HepG2 (cell line): ENCODE measurements around the gene PLXNA4. TPM values are rescaled to one million over a fixed set of nuclear protein-coding genes. Genes with fewer than 3 reads are reported as not detected.

Experiments used
- ATAC-seq: fragments of 200-7000 bp; cut with Tn5 transposase; 3 replicates; pipeline ENCODE4 v1.9.1; 2020; ENCODE audit warnings: mild to moderate bottlenecking, moderate library complexity
- BruUV-seq: library from RNA; stranded (reverse); fragments of 400-500 nt; replicated peaks from 2 replicates; lab custom pipeline; 2021; lab: Mats Ljungman, UMichigan
- CTCF ChIA-PET: fragments of 300-600 bp; formaldehyde crosslinking; extraction: SDS; loops from one replicate; lab custom pipeline; 2021; ENCODE audit warnings: low total read pairs, inconsistent platforms, low intra/inter-chr PET ratio; lab: Yijun Ruan, JAX
- POLR2A ChIA-PET: fragments of 350-600 bp; sonication (Branson Sonifier 250); formaldehyde crosslinking; loops from one replicate; lab custom pipeline; 2020; ENCODE audit warnings: antibody characterized with exemption, inconsistent platforms; lab: Yijun Ruan, JAX
- DNase-seq: peaks from one replicate; pipeline ENCODE4 v3.0.0-alpha.2; 2015; ENCODE audit warnings: low spot score
- FAIRE-seq: peaks from 3 replicates; lab custom pipeline; 2011; peaks lifted over from hg19 to GRCh38; lab: Jason Lieb, UNC
- H2AFZ ChIP-seq: one replicate; pipeline ENCODE4 v1.6.1; 2011; ENCODE audit warnings: low read length, inconsistent platforms
- H3K27ac ChIP-seq: fragments of 300-600 bp; 3 replicates; pipeline ENCODE4 v1.8.0; 2011; ENCODE audit warnings: mixed run types, mild to moderate bottlenecking, mixed read lengths, low read length, inconsistent platforms; ENCODE audit not compliant: insufficient read depth; ENCODE audit errors: extremely low read length
- H3K27me3 ChIP-seq, 2 experiments: fragments of 200-600 bp in 1 of 2; 2 replicates in 1 of 2; 3 replicates in 1 of 2; pipeline versions ENCODE4 v1.6.0 to v1.8.0; 2011; ENCODE audit warnings: low read length in 2 of 2, mild to moderate bottlenecking in 2 of 2, moderate library complexity in 2 of 2, inconsistent platforms in 1 of 2; ENCODE audit not compliant: insufficient read depth in 2 of 2, control insufficient read depth in 1 of 2
- H3K36me3 ChIP-seq, 2 experiments: fragments of 200-600 bp in 1 of 2; replicated peaks in 1 of 2; 2 replicates in 1 of 2; 3 replicates in 1 of 2; pipeline versions ENCODE4 v1.5.1 to v1.8.0; 2011; ENCODE audit warnings: low read length in 2 of 2, inconsistent platforms in 1 of 2; ENCODE audit not compliant: insufficient read depth in 2 of 2, control insufficient read depth in 1 of 2
- H3K4me1 ChIP-seq: 2 replicates; pipeline ENCODE4 v1.5.1; 2012; ENCODE audit warnings: low read length, inconsistent platforms; ENCODE audit not compliant: insufficient read depth
- H3K4me2 ChIP-seq: 2 replicates; pipeline ENCODE4 v1.6.0; 2011; ENCODE audit warnings: low read depth, low read length, inconsistent platforms
- H3K4me3 ChIP-seq, 3 experiments: fragments of 200-600 bp in 1 of 3; sonication (generic), shearing (Covaris generic) in 1 of 3; replicated peaks in 1 of 3; 2 replicates each; pipeline ENCODE4 v1.5.1; 2011 to 2016; ENCODE audit warnings: low read length in 3 of 3, inconsistent platforms in 2 of 3, low read depth in 2 of 3, mild to moderate bottlenecking in 2 of 3, control low read depth in 1 of 3, mixed read lengths in 1 of 3; ENCODE audit not compliant: insufficient read depth in 1 of 3
- H3K79me2 ChIP-seq: one replicate; pipeline ENCODE4 v1.6.1; 2011; ENCODE audit warnings: low read length, inconsistent platforms; ENCODE audit not compliant: insufficient read depth
- H3K9ac ChIP-seq: 2 replicates; pipeline ENCODE4 v1.6.0; 2011; ENCODE audit warnings: mild to moderate bottlenecking, low read depth, low read length, inconsistent platforms; ENCODE audit not compliant: insufficient read depth
- H3K9me3 ChIP-seq: 2 replicates; pipeline ENCODE4 v1.5.1; 2012; ENCODE audit warnings: mild to moderate bottlenecking, low read length
- H4K20me1 ChIP-seq: 2 replicates; pipeline ENCODE4 v1.6.0; 2011; ENCODE audit warnings: inconsistent platforms, mild to moderate bottlenecking, low read length, moderate library complexity; ENCODE audit not compliant: insufficient read depth
- ATM ChIP-seq: fragments of 450-650 bp; IDR thresholded peaks from 2 replicates; pipeline ENCODE4 v1.7.1; 2017; ENCODE audit warnings: mild to moderate bottlenecking, borderline replicate concordance
- HDAC2 ChIP-seq: sonication (generic); formaldehyde crosslinking; IDR thresholded peaks from 2 replicates; pipeline ENCODE4 v1.4.0; 2020; ENCODE audit warnings: missing genetic modification reagents
- HHEX ChIP-seq: IDR thresholded peaks from 2 replicates; pipeline ENCODE4 v1.6.1; 2016; ENCODE audit warnings: control low read depth
- JUND ChIP-seq: sonication (generic); formaldehyde crosslinking; IDR thresholded peaks from 2 replicates; pipeline ENCODE4 v1.8.0; 2022; ENCODE audit warnings: mild to moderate bottlenecking, missing genetic modification reagents
- KLF12 ChIP-seq: sonication (generic); formaldehyde crosslinking; IDR thresholded peaks from 2 replicates; pipeline ENCODE4 v1.4.0; 2020; ENCODE audit warnings: missing genetic modification reagents, borderline replicate concordance
- NFYB ChIP-seq: sonication (generic); formaldehyde crosslinking; IDR thresholded peaks from 2 replicates; pipeline ENCODE4 v1.4.0; 2020; ENCODE audit warnings: missing genetic modification reagents
- NR2F2 ChIP-seq: IDR thresholded peaks from 2 replicates; pipeline ENCODE4 v1.6.1; 2012; ENCODE audit warnings: low read depth, inconsistent platforms, borderline replicate concordance
- REXO4 ChIP-seq: sonication (generic); formaldehyde crosslinking; IDR thresholded peaks from 2 replicates; pipeline ENCODE4 v1.8.0; 2022; ENCODE audit warnings: missing genetic modification reagents, mild to moderate bottlenecking, borderline replicate concordance
- RORA ChIP-seq: sonication (generic); formaldehyde crosslinking; IDR thresholded peaks from 2 replicates; pipeline ENCODE4 v1.5.0; 2020; ENCODE audit warnings: mild to moderate bottlenecking, missing genetic modification reagents, moderate library complexity
- SIN3B ChIP-seq: fragments of 150-350 bp; IDR thresholded peaks from 2 replicates; pipeline ENCODE4 v1.6.1; 2014; ENCODE audit warnings: low read length
- SNAI1 ChIP-seq: sonication (generic); formaldehyde crosslinking; IDR thresholded peaks from 2 replicates; pipeline ENCODE4 v1.5.0; 2020; ENCODE audit warnings: mild to moderate bottlenecking, missing genetic modification reagents, borderline replicate concordance
- YY1 ChIP-seq: IDR thresholded peaks from 2 replicates; pipeline ENCODE4 v1.6.1; 2011; ENCODE audit warnings: low read length, low read depth, moderate library complexity, mild to moderate bottlenecking; ENCODE audit not compliant: insufficient read depth, insufficient replicate concordance
- ZNF282 ChIP-seq: fragments of 450-650 bp; IDR thresholded peaks from 2 replicates; pipeline ENCODE4 v1.6.1; 2018; ENCODE audit not compliant: partially characterized antibody
- ZNF572 ChIP-seq: sonication (generic); formaldehyde crosslinking; IDR thresholded peaks from 2 replicates; pipeline ENCODE4 v1.5.1; 2020; ENCODE audit warnings: mild to moderate bottlenecking, missing genetic modification reagents
- ZNF580 ChIP-seq: IDR thresholded peaks from 2 replicates; pipeline ENCODE4 v1.6.1; 2016; ENCODE audit warnings: low read depth, borderline replicate concordance
- ZNF607 ChIP-seq: sonication (generic); formaldehyde crosslinking; IDR thresholded peaks from 2 replicates; pipeline ENCODE4 v1.5.1; 2020; ENCODE audit warnings: missing genetic modification reagents, mild to moderate bottlenecking, borderline replicate concordance
- ZSCAN21 ChIP-seq: sonication (generic); formaldehyde crosslinking; IDR thresholded peaks from 2 replicates; pipeline ENCODE4 v1.8.0; 2022; ENCODE audit warnings: mild to moderate bottlenecking, missing genetic modification reagents, moderate library complexity, borderline replicate concordance
- WGBS: methylation state at CpG from one replicate; pipeline ENCODE4 v1.1.6; 2017; ENCODE audit warnings: low lambda C conversion rate; 5-methylcytosine and 5-hydroxymethylcytosine counted together
- in situ Hi-C: cut with HindIII; loops from 2 replicates; pipeline ENCODE4 v1.10.0; 2017; ENCODE audit warnings: low pct_unique_long_range_greater_than_20kb; ENCODE audit not compliant: extremely low pct_ligation_motif_present
- intact Hi-C: fragments of 100-400 bp; cut with micrococcal nuclease; formaldehyde crosslinking; loops from one replicate; pipeline ENCODE4 v1.10.0; 2022; ENCODE audit not compliant: unreplicated experiment
- polyA plus RNA-seq, 8 experiments: library from polyadenylated mRNA; depleted of rRNA in 3 of 8; stranded (reverse) in 7 of 8; unstranded in 1 of 8; fragments of >200 nt; fragmentation: Illumina TruSeq in 4 of 8; extraction: Trizol in 4 of 8; gene quantifications; 2 replicates each; pipeline versions ENCODE4 v1.2.1 to v1.2.3, GENCODE V29; 2011 to 2016; ENCODE audit warnings: low read depth in 4 of 8, missing spikeins in 1 of 8, mixed read lengths in 1 of 8; ENCODE audit not compliant: insufficient read depth in 1 of 8
- total RNA-seq, 5 experiments: library from RNA; depleted of rRNA; stranded (reverse); fragments of >200 nt; fragmentation: Illumina TruSeq; extraction: Trizol; gene quantifications; 2 replicates each; pipeline ENCODE4 v1.2.3, GENCODE V29; 2016; ENCODE audit warnings: low read depth in 1 of 5
- TF ChIP-seq, protein P1 (sequence below): sonication (generic); formaldehyde crosslinking; IDR thresholded peaks from 2 replicates; pipeline ENCODE4 v1.5.0; 2020; ENCODE audit warnings: missing genetic modification reagents
- TF ChIP-seq, protein P2 (sequence below): fragments of 450-650 bp; IDR thresholded peaks from 2 replicates; pipeline ENCODE4 v1.6.1; 2017; ENCODE audit warnings: mild to moderate bottlenecking
- TF ChIP-seq, protein P3 (sequence below): sonication (generic); formaldehyde crosslinking; IDR thresholded peaks from 2 replicates; pipeline ENCODE4 v1.4.0; 2020; ENCODE audit warnings: mild to moderate bottlenecking, missing genetic modification reagents

Gene PLXNA4
- total and polyA plus RNA-seq, 2 of the 13 experiments (the other 11 are each of a cell fraction or from before 2014, with no cell fraction given) = 0.01 to 0.04 TPM

GRCh38 chr7:132125096-132125495, 451.2 kb downstream of the PLXNA4 start (continued):
- TF ChIP-seq RORA (CRISPR knock-in tag) (no peak), JUND (no peak), ZNF282 (no peak), HHEX (no peak), SNAI1 (CRISPR knock-in tag) (no peak)
- TF ChIP-seq, protein P1, sequence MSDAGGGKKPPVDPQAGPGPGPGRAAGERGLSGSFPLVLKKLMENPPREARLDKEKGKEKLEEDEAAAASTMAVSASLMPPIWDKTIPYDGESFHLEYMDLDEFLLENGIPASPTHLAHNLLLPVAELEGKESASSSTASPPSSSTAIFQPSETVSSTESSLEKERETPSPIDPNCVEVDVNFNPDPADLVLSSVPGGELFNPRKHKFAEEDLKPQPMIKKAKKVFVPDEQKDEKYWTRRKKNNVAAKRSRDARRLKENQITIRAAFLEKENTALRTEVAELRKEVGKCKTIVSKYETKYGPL = no peak

- WGBS = 21% methylated on average over 6 of the region's 6 CpGs
- CTCF ChIA-PET = no interaction called here
- TF ChIP-seq ZSCAN21 (CRISPR knock-in tag) (no peak), NFYB (CRISPR knock-in tag) (no peak), HDAC2 (CRISPR knock-in tag) (no peak), ZNF607 (CRISPR knock-in tag) (no peak), YY1 (no peak), ZNF572 (CRISPR knock-in tag) (no peak), SIN3B (no peak), ZNF580 (CRISPR knock-in tag) (no peak), NR2F2 (no peak), ATM (no peak), KLF12 (CRISPR knock-in tag) (no peak), REXO4 (no peak)
- TF ChIP-seq, protein P2, sequence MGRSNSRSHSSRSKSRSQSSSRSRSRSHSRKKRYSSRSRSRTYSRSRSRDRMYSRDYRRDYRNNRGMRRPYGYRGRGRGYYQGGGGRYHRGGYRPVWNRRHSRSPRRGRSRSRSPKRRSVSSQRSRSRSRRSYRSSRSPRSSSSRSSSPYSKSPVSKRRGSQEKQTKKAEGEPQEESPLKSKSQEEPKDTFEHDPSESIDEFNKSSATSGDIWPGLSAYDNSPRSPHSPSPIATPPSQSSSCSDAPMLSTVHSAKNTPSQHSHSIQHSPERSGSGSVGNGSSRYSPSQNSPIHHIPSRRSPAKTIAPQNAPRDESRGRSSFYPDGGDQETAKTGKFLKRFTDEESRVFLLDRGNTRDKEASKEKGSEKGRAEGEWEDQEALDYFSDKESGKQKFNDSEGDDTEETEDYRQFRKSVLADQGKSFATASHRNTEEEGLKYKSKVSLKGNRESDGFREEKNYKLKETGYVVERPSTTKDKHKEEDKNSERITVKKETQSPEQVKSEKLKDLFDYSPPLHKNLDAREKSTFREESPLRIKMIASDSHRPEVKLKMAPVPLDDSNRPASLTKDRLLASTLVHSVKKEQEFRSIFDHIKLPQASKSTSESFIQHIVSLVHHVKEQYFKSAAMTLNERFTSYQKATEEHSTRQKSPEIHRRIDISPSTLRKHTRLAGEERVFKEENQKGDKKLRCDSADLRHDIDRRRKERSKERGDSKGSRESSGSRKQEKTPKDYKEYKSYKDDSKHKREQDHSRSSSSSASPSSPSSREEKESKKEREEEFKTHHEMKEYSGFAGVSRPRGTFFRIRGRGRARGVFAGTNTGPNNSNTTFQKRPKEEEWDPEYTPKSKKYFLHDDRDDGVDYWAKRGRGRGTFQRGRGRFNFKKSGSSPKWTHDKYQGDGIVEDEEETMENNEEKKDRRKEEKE = no peak
- TF ChIP-seq, protein P3, sequence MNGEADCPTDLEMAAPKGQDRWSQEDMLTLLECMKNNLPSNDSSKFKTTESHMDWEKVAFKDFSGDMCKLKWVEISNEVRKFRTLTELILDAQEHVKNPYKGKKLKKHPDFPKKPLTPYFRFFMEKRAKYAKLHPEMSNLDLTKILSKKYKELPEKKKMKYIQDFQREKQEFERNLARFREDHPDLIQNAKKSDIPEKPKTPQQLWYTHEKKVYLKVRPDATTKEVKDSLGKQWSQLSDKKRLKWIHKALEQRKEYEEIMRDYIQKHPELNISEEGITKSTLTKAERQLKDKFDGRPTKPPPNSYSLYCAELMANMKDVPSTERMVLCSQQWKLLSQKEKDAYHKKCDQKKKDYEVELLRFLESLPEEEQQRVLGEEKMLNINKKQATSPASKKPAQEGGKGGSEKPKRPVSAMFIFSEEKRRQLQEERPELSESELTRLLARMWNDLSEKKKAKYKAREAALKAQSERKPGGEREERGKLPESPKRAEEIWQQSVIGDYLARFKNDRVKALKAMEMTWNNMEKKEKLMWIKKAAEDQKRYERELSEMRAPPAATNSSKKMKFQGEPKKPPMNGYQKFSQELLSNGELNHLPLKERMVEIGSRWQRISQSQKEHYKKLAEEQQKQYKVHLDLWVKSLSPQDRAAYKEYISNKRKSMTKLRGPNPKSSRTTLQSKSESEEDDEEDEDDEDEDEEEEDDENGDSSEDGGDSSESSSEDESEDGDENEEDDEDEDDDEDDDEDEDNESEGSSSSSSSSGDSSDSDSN = no peak
Measured at GRCh38 chr7:132124575-132124974, 451.7 kb downstream of the PLXNA4 start.

More at GRCh38 chr7:132124575-132124974, 451.7 kb downstream of the PLXNA4 start:
- no peaks in the 10 kb centered on the region for H3K9me3 ChIP-seq
- FAIRE-seq (no peak), ATAC-seq (no peak), DNase-seq (no peak)
- no peak overlapping the region for H3K9ac ChIP-seq
- H3K27ac ChIP-seq = no peak overlapping the region
- BruUV-seq = no TSS peak
- no peak overlapping the region for H3K4me2 ChIP-seq
- in situ Hi-C loops (no loop called here), intact Hi-C loops (no loop called here)
- no peaks in the 10 kb centered on the region for H3K36me3 ChIP-seq
- peaks cover 0 to 13% of the 10 kb centered on the region in 2 experiments; a peak in 2 of 5 replicates for H3K27me3 ChIP-seq
- no peaks in the 10 kb centered on the region for H3K4me1 ChIP-seq
- POLR2A ChIA-PET = no interaction called here
- H4K20me1 ChIP-seq = no peaks in the 10 kb centered on the region
- no peaks in the 10 kb centered on the region for H3K79me2 ChIP-seq
- H2AFZ ChIP-seq = no peak overlapping the region
- H3K4me3 ChIP-seq = no peak overlapping the region
